HG03108 (cell line): Measurements from ENCODE around the gene AAMDC.
A peak's percentile ranks its signal among the peaks of the same experiment; 100 is the strongest.

ENCODE experiments used
- ATAC-seq: cut with Tn5 transposase; IDR thresholded peaks from one replicate; pipeline ENCODE4 v1.9.1; 2021; ENCODE audit warnings: moderate library complexity; ENCODE audit not compliant: unreplicated experiment

The AAMDC gene

DNA sequence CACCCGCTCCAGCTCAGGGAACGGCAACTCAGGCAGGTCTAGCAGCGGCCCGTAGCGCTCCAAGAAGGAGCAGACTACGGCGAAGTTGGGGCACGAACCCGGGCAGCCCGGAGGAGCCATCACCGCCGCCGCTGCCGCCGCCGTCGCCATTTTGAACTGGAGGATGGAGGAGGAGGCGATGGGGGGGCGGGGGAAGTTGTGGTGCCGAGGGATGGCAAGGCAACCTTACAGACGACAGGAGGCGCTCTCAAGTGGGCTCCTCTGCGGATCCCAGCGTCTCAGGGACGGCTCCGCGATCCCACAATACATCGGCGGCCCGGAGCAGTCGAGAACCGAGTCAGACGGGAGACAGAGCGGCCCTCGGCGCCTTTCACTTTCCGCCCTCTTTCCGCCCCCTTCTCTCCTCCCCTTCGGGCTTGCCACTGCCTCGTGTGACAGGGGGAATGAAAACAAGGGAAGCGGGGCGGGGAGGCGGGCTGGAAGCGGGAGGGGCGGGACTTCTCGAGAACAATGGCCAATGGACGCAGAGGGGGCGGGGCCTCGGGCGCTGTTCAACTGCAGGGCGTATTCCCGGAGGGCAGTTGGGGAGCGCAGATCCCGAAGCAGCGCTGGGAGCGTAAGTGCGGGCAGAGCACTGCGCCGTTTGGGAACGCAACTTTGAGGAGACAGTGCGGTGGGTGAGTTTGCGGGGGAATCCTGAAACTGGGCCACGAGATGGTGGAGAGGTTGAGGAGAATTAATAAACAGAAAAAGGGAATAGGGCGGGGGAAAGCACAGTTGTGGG, at the start of gene AAMDC, which contains the start of gene RSF1:
AAMDC (plus strand) TSS at position 580 of the 784 bp plus-strand sequence. CDS start 21,353 bp downstream, outside the sequence.
RSF1 (minus strand) TSS at position 158 of the 784 bp plus-strand sequence; CDS start at position 150, 8 bp downstream.
- peak; percentile 76 for ATAC-seq

- ATAC-seq = no peak
These were observed 45.0 kb upstream of the AAMDC start for GRCh38 chr11:77775936-77776335.

- no peak for ATAC-seq
These were observed 44.5 kb upstream of the AAMDC start for GRCh38 chr11:77776455-77776854.

GRCh38 chr11:77778118-77778517, 42.8 kb upstream of the AAMDC start:
- no peak for ATAC-seq

GRCh38 chr11:77778549-77778948, 42.4 kb upstream of the AAMDC start:
- ATAC-seq = no peak

- no peak for ATAC-seq
These were observed 41.0 kb upstream of the AAMDC start for GRCh38 chr11:77779935-77780334.

- no peak for ATAC-seq
These were observed 37.9 kb upstream of the AAMDC start for GRCh38 chr11:77783025-77783424.

- ATAC-seq = no peak
These were observed 36.4 kb upstream of the AAMDC start for GRCh38 chr11:77784572-77784971.

- ATAC-seq = no peak
These were observed 31.7 kb upstream of the AAMDC start for GRCh38 chr11:77789061-77789730.

GRCh38 chr11:77789731-77790476, 31.0 kb upstream of the AAMDC start:
- no peak for ATAC-seq

DNA sequence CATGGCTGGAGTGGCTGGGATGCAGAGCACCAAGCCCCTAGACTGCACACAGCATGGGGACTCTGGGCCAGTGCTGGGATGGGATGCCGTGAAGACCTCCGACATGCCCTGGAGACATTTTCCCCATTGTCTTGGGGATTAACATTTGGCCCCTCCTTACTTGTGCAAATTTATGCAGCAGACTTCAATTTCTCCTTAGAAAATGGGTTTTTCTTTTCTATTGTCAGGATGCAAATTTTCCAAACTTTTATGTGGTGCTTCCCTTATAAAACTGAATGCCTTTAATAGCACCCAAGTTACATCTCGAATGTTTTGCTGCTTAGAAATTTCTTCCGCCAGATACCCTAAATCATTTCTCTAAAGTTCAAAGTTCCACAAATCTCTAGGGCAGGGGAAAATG, 29.6 kb upstream of the AAMDC start:
- no peak for ATAC-seq

- no peak for ATAC-seq
These were observed 27.0 kb upstream of the AAMDC start for GRCh38 chr11:77793972-77794371.

DNA sequence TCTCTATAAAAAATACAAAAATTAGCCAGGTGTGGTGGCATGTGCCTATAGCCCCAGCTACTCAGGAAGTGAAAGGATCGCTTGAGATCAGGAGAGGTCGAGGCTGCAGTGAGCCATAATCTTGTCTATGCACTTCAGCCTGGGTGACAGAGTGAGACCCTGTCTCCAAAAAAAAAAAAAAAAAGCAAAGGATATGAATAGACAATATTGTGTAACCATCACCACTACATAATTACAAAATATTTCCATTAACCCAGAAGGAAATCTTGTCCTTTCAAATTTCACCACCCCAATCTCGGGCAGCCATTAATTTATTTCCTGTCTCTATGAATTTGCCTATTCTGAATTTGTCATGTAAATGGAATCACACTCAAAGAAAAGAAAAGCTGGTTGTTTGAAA, 21.6 kb upstream of the AAMDC start:
- no peak for ATAC-seq

DNA sequence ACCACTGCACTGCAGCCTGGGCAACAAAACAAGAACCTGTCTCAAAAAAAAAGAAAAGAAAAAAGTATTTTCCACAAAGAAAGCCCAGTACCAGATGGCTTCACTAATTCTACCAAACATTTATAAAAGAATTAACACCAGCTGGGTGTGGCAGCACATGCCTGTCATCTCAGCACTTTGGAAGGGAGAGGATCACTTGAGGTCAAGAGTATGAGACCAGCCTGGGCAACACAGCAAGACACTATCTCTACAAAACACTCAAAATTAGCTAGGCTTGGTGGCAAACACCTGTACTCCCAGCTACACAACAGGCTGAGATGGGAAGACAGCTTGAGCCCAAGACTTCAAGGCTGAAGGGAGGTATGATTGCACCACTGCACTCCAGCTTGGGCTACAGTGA, 20.5 kb upstream of the AAMDC start:
- ATAC-seq = no peak

- no peak for ATAC-seq
These were observed 19.5 kb upstream of the AAMDC start for GRCh38 chr11:77801477-77801876.

GRCh38 chr11:77806415-77806814, 14.5 kb upstream of the AAMDC start:
- ATAC-seq = no peak

DNA sequence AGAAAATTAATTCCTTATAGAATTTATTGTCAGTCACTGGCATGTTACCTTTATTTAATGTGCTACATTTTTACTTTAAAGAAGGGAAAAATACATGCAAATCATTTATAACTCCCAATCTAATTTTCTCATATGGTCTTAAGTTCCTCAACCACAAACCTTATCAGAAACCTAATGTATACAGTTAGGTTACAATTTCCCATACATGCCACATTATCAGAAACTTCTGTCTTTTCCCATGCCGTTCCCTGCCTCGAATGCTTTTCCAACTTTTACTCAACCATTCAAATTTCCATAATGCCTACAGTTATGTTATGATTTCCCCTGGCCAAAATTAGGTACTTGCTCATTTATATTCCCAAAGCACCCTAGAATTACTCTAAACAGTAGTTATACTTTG, 14.0 kb upstream of the AAMDC start:
- ATAC-seq = no peak

GRCh38 chr11:77813256-77813655, 7.7 kb upstream of the AAMDC start:
- ATAC-seq = no peak

GRCh38 chr11:77814848-77815247, 6.1 kb upstream of the AAMDC start:
- ATAC-seq = no peak

DNA sequence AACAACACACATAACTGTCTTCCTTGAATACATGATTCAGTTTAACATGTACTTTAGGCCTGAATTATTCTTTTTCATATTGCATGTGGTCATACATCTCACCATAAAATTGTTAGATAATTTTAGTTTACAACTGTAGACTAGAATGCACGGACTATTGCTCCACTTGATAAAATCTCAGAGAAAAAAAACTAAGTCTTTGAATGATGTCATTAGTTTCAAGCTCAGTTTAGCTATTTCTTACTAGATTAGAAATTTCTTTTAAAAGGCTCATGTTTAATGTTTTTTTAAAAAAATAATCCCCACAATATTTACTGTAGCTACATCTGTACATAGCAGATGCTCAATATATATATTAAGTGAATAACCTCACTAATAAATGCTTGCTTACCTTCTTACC, 5.5 kb upstream of the AAMDC start:
- ATAC-seq = no peak

GRCh38 chr11:77819411-77819920, 1.5 kb upstream of the AAMDC start:
- peak; percentile 49 for ATAC-seq
